Pons (tissue), 1 donor: ENCODE measurements around the gene CCDC60.

Experiments used
- DNase-seq: peaks from one replicate; pipeline ENCODE4 v3.0.0-alpha.2; 2016; ENCODE audit warnings: low spot score

CCDC60 gene

GRCh38 chr12:119334430-119335170 lies at the start of gene CCDC60:
CCDC60 (plus strand) TSS chr12:119334729; CDS start chr12:119335177, 448 bp downstream.
- DNase-seq: no peak

GRCh38 chr12:119288576-119288975 lies 46.0 kb upstream of the CCDC60 start:
- no peak for DNase-seq

- DNase-seq: no peak
Measured at GRCh38 chr12:119292893-119293630, 41.5 kb upstream of the CCDC60 start.

GRCh38 chr12:119294211-119294610 lies 40.3 kb upstream of the CCDC60 start:
- no peak for DNase-seq

GRCh38 chr12:119296535-119296934 lies 38.0 kb upstream of the CCDC60 start:
- no peak for DNase-seq

GRCh38 chr12:119299130-119299529 lies 35.4 kb upstream of the CCDC60 start:
- DNase-seq: no peak

GRCh38 chr12:119301379-119301778 lies 33.1 kb upstream of the CCDC60 start:
- DNase-seq: no peak

GRCh38 chr12:119302451-119303080 lies 32.0 kb upstream of the CCDC60 start:
- DNase-seq: no peak

- DNase-seq: no peak
Measured at GRCh38 chr12:119306593-119306992, 27.9 kb upstream of the CCDC60 start.

GRCh38 chr12:119307747-119308146 lies 26.8 kb upstream of the CCDC60 start:
- no peak for DNase-seq

GRCh38 chr12:119308708-119309456 lies 25.6 kb upstream of the CCDC60 start:
- no peak for DNase-seq

GRCh38 chr12:119311878-119312277 lies 22.7 kb upstream of the CCDC60 start:
- no peak for DNase-seq

- DNase-seq: no peak
Measured at GRCh38 chr12:119312904-119313303, 21.6 kb upstream of the CCDC60 start.

GRCh38 chr12:119314290-119314689 lies 20.2 kb upstream of the CCDC60 start:
- no peak for DNase-seq

GRCh38 chr12:119319638-119320037 lies 14.9 kb upstream of the CCDC60 start:
- no peak for DNase-seq

- DNase-seq: no peak
Measured at GRCh38 chr12:119320678-119321077, 13.9 kb upstream of the CCDC60 start.

- DNase-seq: no peak
Measured at GRCh38 chr12:119322301-119322723, 12.2 kb upstream of the CCDC60 start.

GRCh38 chr12:119325813-119326212 lies 8.7 kb upstream of the CCDC60 start:
- no peak for DNase-seq

GRCh38 chr12:119326341-119326740 lies 8.2 kb upstream of the CCDC60 start:
- DNase-seq: no peak

GRCh38 chr12:119327471-119327870 lies 7.1 kb upstream of the CCDC60 start:
- DNase-seq: no peak

GRCh38 chr12:119328111-119328510 lies 6.4 kb upstream of the CCDC60 start:
- DNase-seq: no peak
